DMS79 treated with DMSO at 0.1 percent for 48 hours (cell line): Measurements from ENCODE around the gene TDRD15.
"Not testable (repeated sequence)": the region's sequence is repeated elsewhere in the genome, so short reads cannot be mapped to it uniquely, and the experiment has no call there.

Experiments used
- DNase-seq: peaks from one replicate; lab custom pipeline; 2025; lab: John Stamatoyannopoulos, UW

The TDRD15 gene

GRCh38 chr2:21146638-21147037 lies 22.9 kb downstream of the TDRD15 start:
- DNase-seq, result no peak

- DNase-seq, result no peak
Observed at GRCh38 chr2:21148718-21149117, 24.9 kb downstream of the TDRD15 start.

DNA sequence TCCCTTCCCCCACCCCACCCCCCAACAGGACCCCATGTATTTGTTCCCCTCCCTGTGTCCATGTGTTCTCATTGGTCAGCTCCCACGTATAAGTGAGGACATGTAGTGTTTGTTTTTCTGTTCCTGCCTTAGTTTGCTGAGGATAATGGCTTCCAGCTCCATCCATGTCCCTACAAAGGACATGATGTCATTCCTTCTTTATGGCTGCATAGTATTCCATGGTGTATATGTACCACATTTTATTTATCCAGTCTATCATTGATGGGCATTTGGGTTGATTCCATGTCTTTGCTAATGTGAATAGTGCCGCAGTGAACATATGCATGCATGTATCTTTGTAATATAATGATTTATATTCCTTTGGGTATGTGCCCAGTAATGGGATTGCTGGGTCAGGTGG lies 27.5 kb downstream of the TDRD15 start:
- DNase-seq, result not testable (repeated sequence)

- DNase-seq, result no peak
Observed at GRCh38 chr2:21155365-21156136, 31.8 kb downstream of the TDRD15 start.

- no peak for DNase-seq
Observed at GRCh38 chr2:21161122-21161521, 37.4 kb downstream of the TDRD15 start.

- no peak for DNase-seq
Observed at GRCh38 chr2:21161832-21162614, 38.3 kb downstream of the TDRD15 start.

DNA sequence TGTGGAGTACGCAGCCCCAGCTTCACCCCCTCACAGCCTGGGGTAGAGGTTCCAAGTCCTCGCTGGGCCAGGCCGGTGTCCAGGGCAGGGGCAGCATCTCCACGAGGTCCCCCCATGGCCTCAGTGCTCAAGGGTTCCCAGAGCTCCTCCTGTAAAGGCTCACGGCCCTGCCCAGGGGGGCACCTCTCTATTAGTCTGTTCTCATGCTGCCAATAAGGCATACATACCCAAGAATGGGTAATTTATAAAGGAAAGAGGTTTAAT lies 38.8 kb downstream of the TDRD15 start:
- no peak for DNase-seq

DNA sequence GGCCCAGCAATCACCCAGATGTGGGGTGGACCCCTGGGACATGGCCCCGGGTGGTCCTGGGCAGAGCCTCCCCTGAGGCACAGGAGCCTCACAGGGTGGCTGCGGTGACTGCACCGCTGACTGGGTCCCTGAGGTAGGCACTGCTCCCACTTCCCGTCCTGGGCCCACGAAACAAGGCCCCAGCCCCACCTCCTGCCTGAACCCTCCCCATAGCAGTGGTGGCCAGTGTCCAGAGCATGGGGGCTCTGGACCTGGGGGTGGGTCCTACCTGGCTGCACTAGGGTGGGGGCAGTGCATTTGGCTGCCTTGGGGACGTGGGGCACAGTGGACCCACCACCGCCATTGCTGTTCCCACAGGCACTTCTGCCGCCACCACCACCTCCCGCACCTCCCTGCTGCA lies 39.4 kb downstream of the TDRD15 start:
- no peak for DNase-seq

- no peak for DNase-seq
Observed at GRCh38 chr2:21165350-21165749, 41.6 kb downstream of the TDRD15 start.

GRCh38 chr2:21175895-21176646 lies 52.3 kb downstream of the TDRD15 start:
- no peak for DNase-seq

- DNase-seq, result no peak
Observed at GRCh38 chr2:21181957-21182356, 58.2 kb downstream of the TDRD15 start.

- DNase-seq, result no peak
Observed at GRCh38 chr2:21183306-21183705, 59.5 kb downstream of the TDRD15 start.

- no peak for DNase-seq
Observed at GRCh38 chr2:21183726-21184125, 60.0 kb downstream of the TDRD15 start.

DNA sequence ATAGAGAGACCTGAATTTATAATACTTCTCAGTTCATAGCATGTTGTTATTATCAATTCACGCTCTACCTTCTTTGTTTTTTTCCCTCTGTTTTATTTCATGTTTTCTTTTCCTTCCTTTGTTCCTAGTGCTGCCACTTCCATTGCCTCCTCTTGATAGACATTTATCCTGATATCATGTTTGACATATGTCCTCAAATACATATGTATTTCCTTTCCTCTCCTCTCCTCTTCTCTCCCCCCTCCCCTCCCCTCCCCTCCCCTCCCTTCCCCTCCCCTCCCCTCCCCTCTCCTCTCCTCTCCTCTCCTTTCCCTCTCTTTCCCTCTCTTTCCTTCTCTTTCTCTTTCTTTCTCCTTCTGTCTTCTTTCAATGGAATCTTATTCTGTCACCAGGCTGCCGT lies 67.8 kb downstream of the TDRD15 start:
- no peak for DNase-seq
